ENCODE data around the gene HSH2D. TPM values are rescaled to one million over a fixed set of nuclear protein-coding genes. Genes with fewer than 3 reads are reported as not detected.
A peak's percentile ranks its signal among the peaks of the same experiment; 100 is the strongest.

Gene HSH2D
- total and polyA plus RNA-seq, 9 of the 15 experiments (the other 6 are each of a cell fraction or from before 2014, with no cell fraction given), result 0.03 to 1.1 (median 0.35) TPM; not detected in 1

- Histone ChIP-seq H3K36me3 (ENCODE audit: control insufficient read depth, insufficient read depth, low read length) (peaks cover 47% of the 10 kb centered on the region; the same call in 2 of the 3 replicates), H3K27ac (ENCODE audit: extremely low read depth, low read depth, low read length) (no peak overlapping the region), H3K4me1 (replicated peaks in 1 of 2; ENCODE audit: control insufficient read depth in 2 of 2, insufficient read depth in 2 of 2, low read length in 2 of 2) (peaks cover 0 to 19% of the 10 kb centered on the region in 2 experiments; a peak in 3 of 5 replicates), H3K27me3 (ENCODE audit: control insufficient read depth in 2 of 2, insufficient read depth in 2 of 2, low read length in 2 of 2) (no peaks in the 10 kb centered on the region), H3K79me2 (ENCODE audit: control insufficient read depth, insufficient read depth, low read length) (no peaks in the 10 kb centered on the region), H4K20me1 (replicated peaks; ENCODE audit: control insufficient read depth, insufficient read depth, low read length) (no peaks in the 10 kb centered on the region), H3K9ac (ENCODE audit: insufficient read depth in 1 of 2, low read depth in 2 of 2, low read length in 2 of 2) (no peak overlapping the region; a peak in 1 of 4 replicates), H3K9me3 (replicated peaks; ENCODE audit: control insufficient read depth, insufficient read depth, low read depth, low read length) (no peaks in the 10 kb centered on the region), H3K9me1 (ENCODE audit: control insufficient read depth, insufficient read depth, low read length) (peaks cover 4% of the 10 kb centered on the region), H3K4me3 (no peak overlapping the region), H3K4me2 (ENCODE audit: insufficient read depth, low read length) (no peak overlapping the region), H2AFZ (ENCODE audit: low read depth, low read length) (no peak overlapping the region)
- no TSS peak for BruUV-seq (replicated peaks)
- POLR2A ChIA-PET, result interaction anchor here (0.7 to 2.4 kb wide), 3 partner anchors 8 to 1423 kb away, joined by 3 to 8 read pairs (median 3); partner anchors contain the start of gene AP1M1
- CTCF ChIA-PET (ENCODE audit: low intra/inter-chr PET ratio), result no interaction called here
- in situ Hi-C loops (cut with MboI), result no loop called here
- 92% methylated on average over 14 of the region's 14 CpGs for WGBS (ENCODE audit: insufficient coverage, low coverage, missing lambda C conversion rate)
- ATAC-seq (no peak), DNase-seq (ENCODE audit: extremely low read depth in 1 of 4, low spot score in 3 of 4) (no peak), FAIRE-seq (no peak)
- TF ChIP-seq RBFOX2 (IDR thresholded peaks at IDR 0.05; ENCODE audit: low read depth, low read length), result 0 out of 2 replicates have a peak, but pooled peaks have one; percentile 15
- TF ChIP-seq POLR2H (tag; IDR thresholded peaks at IDR 0.05; ENCODE audit: low read depth), result no peak
- no peak for TF ChIP-seq CHD2 (IDR thresholded peaks at IDR 0.05; ENCODE audit: low read depth, low read length)
- TF ChIP-seq ZNF175 (CRISPR knock-in tag; IDR thresholded peaks at IDR 0.05; ENCODE audit: low read depth), result no peak
- TF ChIP-seq PRDM10 (IDR thresholded peaks at IDR 0.05; ENCODE audit: partially characterized antibody), result no peak
- no peak for TF ChIP-seq ZFP36 (IDR thresholded peaks at IDR 0.05; ENCODE audit: low read depth, low read length, partially characterized antibody)
- TF ChIP-seq NFIX (CRISPR knock-in tag; IDR thresholded peaks at IDR 0.05; ENCODE audit: low read depth), result no peak
- TF ChIP-seq ZEB2 (IDR thresholded peaks at IDR 0.05), result no peak
- 0 out of 2 replicates have a peak, but pooled peaks have one; percentile 28 for TF ChIP-seq POLR2G (IDR thresholded peaks at IDR 0.05; ENCODE audit: low read depth, low read length)
- TF ChIP-seq NR2C1 (IDR thresholded peaks at IDR 0.05), result no peak
- TF ChIP-seq NR2C1 (tag; IDR thresholded peaks at IDR 0.05), result no peak
- no peak for TF ChIP-seq ZNF551 (CRISPR knock-in tag; IDR thresholded peaks at IDR 0.05)
- no peak for TF ChIP-seq ZNF232 (CRISPR knock-in tag; IDR thresholded peaks at IDR 0.05)
- TF ChIP-seq NELFE (IDR thresholded peaks at IDR 0.05; ENCODE audit: insufficient read depth, insufficient read length), result no peak
- TF ChIP-seq CAMTA2 (CRISPR knock-in tag; conservative IDR thresholded peaks at IDR 0.05), result no peak
- TF ChIP-seq RBM34 (IDR thresholded peaks at IDR 0.05; ENCODE audit: borderline replicate concordance, insufficient read depth, low read length), result no peak
- intact Hi-C loops (cut with micrococcal nuclease), result no loop called here
Measured at GRCh38 chr19:16206046-16206605, 62.6 kb downstream of the HSH2D start.

All from K562 (cell line).